H4 (cell line): Measurements from ENCODE around the gene LDLRAP1. TPM values are rescaled to one million over a fixed set of nuclear protein-coding genes. Genes with fewer than 3 reads are reported as not detected.
"Not testable (repeated sequence)": the region's sequence is repeated elsewhere in the genome, so short reads cannot be mapped to it uniquely, and the experiment has no call there.

Experiments
- DNase-seq: peaks from one replicate; pipeline ENCODE4 v3.0.0-alpha.2; 2015; ENCODE audit warnings: low spot score
- total RNA-seq: library from RNA; depleted of rRNA; stranded (reverse); fragments of >200 nt; shearing (Covaris generic); gene quantifications from 2 replicates; pipeline ENCODE4 v1.2.3, GENCODE V29; 2014

Gene LDLRAP1
- total RNA-seq, 1 experiment from 2014 or later, result 9.5 TPM

- no peak for DNase-seq
Observed at GRCh38 chr1:25576459-25577133, 33.2 kb downstream of the LDLRAP1 start.

DNA sequence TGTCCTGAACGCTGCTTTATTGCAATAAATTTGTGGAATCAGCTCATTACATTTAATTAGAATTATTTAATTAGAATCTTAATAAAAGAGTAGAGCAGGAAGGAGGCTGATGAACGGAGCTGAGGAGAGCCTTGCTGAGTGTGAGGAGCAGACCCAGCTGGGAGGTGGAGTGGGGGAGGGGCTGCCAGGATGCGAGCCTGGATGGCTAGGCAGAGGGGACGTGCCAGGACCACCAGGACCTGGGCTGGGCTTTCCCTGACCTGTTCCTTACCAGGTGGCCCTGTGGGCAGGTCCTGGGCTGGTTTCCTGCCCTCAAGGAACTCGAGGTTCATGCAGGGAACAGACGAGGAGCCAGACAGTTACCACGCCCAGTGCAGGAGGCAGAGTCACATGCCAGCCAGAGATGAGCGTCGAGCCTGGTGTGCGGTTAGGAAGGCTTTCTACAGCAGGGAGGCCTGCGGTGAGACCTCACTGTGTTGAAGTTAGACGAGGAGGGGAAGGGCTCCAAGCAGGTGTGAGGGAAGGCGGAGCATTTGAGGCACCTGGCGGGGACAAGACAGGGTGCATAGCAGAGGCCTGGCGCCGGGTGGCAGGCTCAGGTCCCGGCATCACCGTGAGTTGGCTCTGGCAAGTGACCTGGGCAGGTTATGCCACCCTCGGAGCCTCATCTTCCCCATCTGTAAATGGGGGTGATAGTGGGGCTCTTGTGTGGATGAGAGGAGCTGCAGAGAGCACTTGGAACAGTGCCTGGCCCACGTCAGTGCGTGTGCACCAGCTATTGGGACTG is 33.9 kb downstream of the LDLRAP1 start:
- DNase-seq, result no peak

DNA sequence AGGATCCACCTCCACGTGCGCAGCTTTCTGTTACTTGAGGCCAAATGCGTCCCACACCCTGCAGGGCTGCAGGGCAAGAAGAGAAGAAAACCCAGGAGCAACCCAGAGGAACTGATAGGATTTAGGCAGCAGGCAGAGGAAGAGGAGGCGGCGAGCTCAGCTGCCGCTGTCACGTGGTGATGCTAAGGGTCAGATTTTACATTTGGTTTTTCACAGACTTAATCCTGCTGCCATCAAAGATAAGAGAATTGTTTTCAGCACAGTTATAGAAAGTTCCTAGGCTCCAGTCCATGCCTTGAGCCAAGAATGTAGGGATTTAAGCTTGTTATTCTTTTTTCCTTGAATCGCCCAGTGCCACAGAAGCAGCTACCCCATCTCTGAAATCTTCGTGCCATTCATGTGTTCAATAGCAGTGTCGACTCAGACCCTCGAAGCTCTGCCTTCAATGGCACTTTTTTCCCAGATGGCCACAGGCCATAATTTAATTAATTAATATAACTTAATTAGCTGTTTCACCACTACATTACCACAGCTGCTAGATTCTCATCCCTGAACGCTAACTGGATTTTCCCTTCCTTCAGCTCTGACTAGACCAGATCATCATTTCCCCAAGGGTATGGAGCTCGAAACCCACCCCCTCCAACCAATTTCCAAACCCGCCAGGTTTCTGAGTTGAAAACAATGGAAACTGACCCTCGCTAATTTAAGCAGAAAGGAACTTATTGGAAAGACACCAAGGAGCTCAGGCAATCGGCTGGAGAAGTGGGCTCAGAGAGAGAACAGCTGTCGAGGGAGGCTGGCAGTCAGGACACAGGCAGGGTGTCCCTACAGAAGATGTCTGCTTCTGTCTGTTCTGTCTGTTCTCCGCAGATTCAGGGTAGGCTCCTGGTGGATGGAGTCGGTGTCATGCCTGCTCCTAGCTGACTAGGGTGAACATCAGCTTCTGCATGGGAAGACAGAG is 36.2 kb downstream of the LDLRAP1 start:
- no peak for DNase-seq

GRCh38 chr1:25580927-25581326 is 37.5 kb downstream of the LDLRAP1 start:
- no peak for DNase-seq

DNA sequence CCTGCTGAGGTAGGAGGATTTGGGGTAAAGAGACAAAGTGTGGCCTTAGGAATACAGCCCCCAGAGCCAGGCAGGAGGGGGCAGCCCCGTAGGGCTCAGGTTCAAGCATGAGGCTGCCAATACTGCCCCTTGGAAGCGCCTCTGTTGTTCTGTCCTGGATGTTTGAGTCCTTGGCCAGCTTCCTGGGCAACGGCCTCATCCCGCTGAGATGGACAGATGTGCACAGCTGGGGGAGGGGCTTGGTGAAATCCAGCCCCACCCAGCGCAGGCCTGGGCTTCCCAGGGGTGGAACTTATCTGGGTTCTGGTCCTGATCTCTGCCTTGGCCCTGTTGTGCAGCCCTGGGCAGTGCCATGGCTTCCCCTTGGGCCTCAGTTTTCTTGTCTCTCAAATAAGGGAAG is 38.4 kb downstream of the LDLRAP1 start:
- DNase-seq, result no peak

DNA sequence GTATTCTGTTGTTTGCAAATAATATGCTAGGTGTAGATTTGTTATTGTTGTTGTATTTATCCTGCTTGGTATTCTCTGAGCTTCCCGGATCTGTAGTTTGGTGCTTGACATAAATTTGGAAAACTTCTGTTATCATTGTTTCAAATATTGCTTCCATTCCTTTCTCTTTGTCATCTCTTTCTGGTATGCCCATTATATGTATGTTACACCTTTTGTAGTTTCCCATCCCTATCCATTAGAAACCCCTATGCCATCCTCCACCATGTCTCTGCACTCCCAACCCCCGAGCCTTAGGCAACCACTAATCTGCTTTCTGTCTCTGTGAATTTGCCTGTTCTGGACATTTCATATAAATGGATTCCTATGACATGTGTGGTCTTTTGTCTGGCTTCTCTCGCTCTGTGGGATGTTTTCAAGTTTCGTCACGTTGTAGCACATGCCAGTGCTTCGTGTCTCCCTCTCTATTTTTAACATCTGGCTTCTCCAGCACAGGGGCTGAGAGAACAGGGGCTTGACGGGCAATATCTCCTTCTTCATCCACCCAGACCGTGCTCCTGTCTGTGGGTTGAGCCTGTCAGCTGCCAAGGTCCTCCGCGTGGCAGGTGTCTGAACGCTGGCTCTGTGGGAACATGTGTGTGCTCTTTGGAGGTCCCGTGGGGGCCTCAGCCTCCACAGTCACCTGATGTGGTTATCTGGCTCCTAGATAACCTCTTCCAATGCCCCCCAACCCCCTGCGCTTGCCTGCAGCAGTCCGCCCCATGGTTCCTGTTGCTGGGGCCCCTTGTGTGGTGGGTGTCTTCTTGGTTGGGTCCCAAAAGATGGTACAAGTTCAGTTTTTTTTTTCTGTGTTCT is 40.3 kb downstream of the LDLRAP1 start:
- no peak for DNase-seq

GRCh38 chr1:25586181-25586588 is 42.8 kb downstream of the LDLRAP1 start:
- DNase-seq, result no peak

DNA sequence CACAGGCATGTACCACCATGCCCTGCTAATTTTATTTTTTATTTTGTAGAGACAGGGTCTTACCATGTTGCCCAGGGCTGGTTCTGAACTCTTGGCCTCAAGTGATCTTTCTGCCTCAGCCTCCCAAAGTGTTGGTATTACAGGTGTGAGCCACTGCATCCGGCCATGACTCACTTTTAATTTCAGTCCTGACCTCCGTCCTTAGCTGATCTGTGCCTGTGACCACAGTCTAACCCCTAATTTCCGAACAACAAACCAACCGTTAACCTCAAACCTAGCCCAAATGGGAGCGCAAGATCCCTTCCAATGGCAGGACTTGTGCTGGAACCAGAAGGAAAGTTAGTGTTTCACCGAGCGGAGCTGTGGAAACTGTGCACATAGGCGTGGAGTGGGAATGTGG is 43.9 kb downstream of the LDLRAP1 start:
- no peak for DNase-seq

GRCh38 chr1:25588224-25588623 is 44.8 kb downstream of the LDLRAP1 start:
- not testable (repeated sequence) for DNase-seq

GRCh38 chr1:25588786-25589185 is 45.4 kb downstream of the LDLRAP1 start:
- not testable (repeated sequence) for DNase-seq

- no peak for DNase-seq
Observed at GRCh38 chr1:25590096-25590824, 46.9 kb downstream of the LDLRAP1 start.

DNA sequence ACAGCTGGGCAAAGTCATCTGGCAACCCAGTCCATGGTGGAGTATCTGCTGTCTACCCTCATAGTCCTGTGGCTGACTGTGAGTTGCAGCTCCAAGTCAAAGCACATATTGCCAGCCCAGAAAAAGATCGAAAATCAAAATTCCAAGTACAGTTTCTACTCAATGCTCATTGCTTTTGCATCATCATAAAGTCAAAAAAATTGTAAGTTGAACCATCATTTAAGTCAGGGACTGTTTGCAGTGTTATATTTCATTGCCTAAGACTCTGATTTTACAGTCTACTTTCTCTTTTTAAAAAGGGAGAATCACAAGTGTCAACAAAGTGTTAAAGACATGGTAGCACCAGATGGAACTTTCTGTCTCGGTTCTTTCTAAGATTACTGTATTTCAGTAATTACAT is 50.5 kb downstream of the LDLRAP1 start:
- DNase-seq, result no peak

DNA sequence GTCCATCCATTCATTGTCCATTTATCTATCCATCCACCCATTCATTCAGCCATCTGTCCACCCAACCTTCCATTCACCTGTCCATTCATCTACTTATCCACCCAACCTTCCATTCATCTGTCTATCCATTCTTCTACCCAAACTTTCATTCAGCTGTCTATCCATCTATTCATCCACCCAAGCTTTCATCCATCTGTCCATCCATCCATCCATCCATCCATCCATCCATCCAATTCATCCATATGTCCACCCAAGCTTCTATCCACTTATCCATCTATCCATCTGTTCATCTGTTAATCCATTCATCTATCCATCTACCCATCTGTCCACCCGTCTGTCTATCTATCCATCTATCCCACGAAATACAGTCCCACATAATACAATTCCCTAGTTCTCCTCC is 51.6 kb downstream of the LDLRAP1 start:
- DNase-seq, result no peak

- DNase-seq, result not testable (repeated sequence)
Observed at GRCh38 chr1:25596641-25597040, 53.2 kb downstream of the LDLRAP1 start.

DNA sequence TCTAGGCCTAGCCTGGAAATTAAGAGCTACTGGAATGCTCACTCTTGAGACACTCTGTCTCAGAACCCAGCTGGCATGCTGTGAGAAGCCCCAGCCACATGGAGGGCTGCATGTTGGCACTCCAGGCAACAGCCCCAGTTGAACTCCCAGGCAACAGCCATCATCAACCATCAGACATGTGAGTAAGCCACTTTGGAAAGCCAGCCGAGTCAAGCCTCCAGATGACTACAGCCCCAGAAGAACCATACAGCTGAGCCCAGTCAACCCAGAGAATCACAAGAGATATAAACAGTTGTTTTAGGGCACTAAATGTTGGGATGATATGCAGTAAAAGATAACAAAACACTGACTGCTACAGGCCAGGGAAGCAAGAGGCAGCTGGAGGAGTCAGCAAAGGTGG is 55.5 kb downstream of the LDLRAP1 start:
- no peak for DNase-seq

- no peak for DNase-seq
Observed at GRCh38 chr1:25599969-25600610, 56.7 kb downstream of the LDLRAP1 start.

- not testable (repeated sequence) for DNase-seq
Observed at GRCh38 chr1:25600971-25601699, 57.7 kb downstream of the LDLRAP1 start.

DNA sequence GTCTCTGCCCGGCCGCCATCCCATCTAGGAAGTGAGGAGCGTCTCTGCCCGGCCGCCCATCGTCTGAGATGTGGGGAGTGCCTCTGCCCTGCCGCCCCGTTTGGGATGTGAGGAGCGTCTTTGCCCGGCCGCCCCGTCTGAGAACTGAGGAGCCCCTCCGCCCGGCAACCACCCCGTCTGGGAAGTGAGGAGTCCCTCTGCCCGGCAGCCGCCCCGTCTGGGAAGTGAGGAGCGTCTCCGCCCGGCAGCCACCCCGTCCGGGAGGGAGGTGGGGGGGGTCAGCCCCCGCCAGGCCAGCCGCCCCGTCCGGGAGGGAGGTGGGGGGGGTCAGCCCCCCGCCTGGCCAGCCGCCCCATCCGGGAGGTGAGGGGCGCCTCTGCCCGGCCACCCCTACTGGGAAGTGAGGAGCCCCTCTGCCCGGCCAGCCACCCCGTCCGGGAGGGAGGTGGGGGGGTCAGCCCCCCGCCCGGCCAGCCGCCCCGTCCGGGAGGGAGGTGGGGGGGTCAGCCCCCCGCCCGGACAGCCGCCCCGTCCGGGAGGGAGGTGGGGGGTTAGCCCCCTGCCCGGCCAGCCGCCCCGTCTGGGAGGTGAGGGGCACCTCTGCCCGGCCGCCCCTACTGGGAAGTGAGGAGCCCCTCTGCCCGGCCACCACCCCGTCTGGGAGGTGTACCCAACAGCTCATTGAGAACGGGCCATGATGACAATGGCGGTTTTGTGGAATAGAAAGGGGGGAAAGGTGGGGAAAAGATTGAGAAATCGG is 60.6 kb downstream of the LDLRAP1 start:
- DNase-seq, result not testable (repeated sequence)

- no peak for DNase-seq
Observed at GRCh38 chr1:25607123-25607522, 63.7 kb downstream of the LDLRAP1 start.
